K562 (cell line): ENCODE results near the gene RAB43. TPM values are rescaled to one million over a fixed set of nuclear protein-coding genes. Genes with fewer than 3 reads are reported as not detected.

Experiments
- ARNT ChIP-seq, 2 experiments: fragments of 450-650 bp; IDR thresholded peaks; 2 replicates each; pipeline ENCODE4 v1.6.1; 2016; ENCODE audit warnings: mild to moderate bottlenecking in 1 of 2
- BACH1 ChIP-seq: fragments of 200-800 bp; sonication (Bioruptor generic); IDR thresholded peaks from 2 replicates; pipeline ENCODE4 v1.6.1; 2016; ENCODE audit warnings: missing genetic modification characterization, missing compliant biosample characterization
- CHAMP1 ChIP-seq: fragments of 450-650 bp; IDR thresholded peaks from 2 replicates; pipeline ENCODE4 v1.6.1; 2016; ENCODE audit warnings: mild to moderate bottlenecking
- CREB1 ChIP-seq, 2 experiments: sonication (generic) in 1 of 2; formaldehyde crosslinking in 1 of 2; IDR thresholded peaks; 2 replicates each; pipeline versions ENCODE4 v1.6.1 to v1.8.0; 2012 to 2022; ENCODE audit warnings: inconsistent platforms in 1 of 2, mild to moderate bottlenecking in 1 of 2, missing genetic modification reagents in 1 of 2, moderate library complexity in 1 of 2
- CXXC5 ChIP-seq: fragments of 250-450 bp; sonication (Bioruptor Pico); IDR thresholded peaks from 2 replicates; pipeline ENCODE4 v1.8.0; 2022; ENCODE audit warnings: inconsistent platforms, mild to moderate bottlenecking, moderate library complexity
- FOXM1 ChIP-seq, 2 experiments: fragments of 450-650 bp in 1 of 2; sonication (generic) in 1 of 2; formaldehyde crosslinking in 1 of 2; IDR thresholded peaks; 2 replicates each; pipeline versions ENCODE4 v1.6.1 to v1.9.0; 2017 to 2022; ENCODE audit warnings: low read depth in 2 of 2, mild to moderate bottlenecking in 2 of 2, missing genetic modification reagents in 1 of 2, moderate library complexity in 1 of 2
- HDAC1 ChIP-seq, 2 experiments: fragments of 450-650 bp; IDR thresholded peaks; 2 replicates each; pipeline ENCODE4 v1.6.1; 2016 to 2017; ENCODE audit warnings: inconsistent platforms in 1 of 2, mild to moderate bottlenecking in 1 of 2, moderate library complexity in 1 of 2
- LCOR ChIP-seq: sonication (generic); formaldehyde crosslinking; IDR thresholded peaks from 2 replicates; pipeline ENCODE4 v1.8.0; 2022; ENCODE audit warnings: mild to moderate bottlenecking, missing genetic modification reagents
- MCM3 ChIP-seq: fragments of 450-650 bp; IDR thresholded peaks from 2 replicates; pipeline ENCODE4 v1.6.1; 2016
- MXI1 ChIP-seq: IDR thresholded peaks from 2 replicates; pipeline ENCODE4 v1.6.1; 2011; ENCODE audit warnings: low read depth, mild to moderate bottlenecking, improper control_type of control experiment, low read length
- PPARD ChIP-seq: fragments of 250-450 bp; sonication (Bioruptor Pico); IDR thresholded peaks from 2 replicates; pipeline ENCODE4 v1.8.0; 2022; ENCODE audit warnings: inconsistent platforms, mild to moderate bottlenecking, moderate library complexity
- PRPF4 ChIP-seq: fragments of 200-400 bp; formaldehyde crosslinking; IDR thresholded peaks from one replicate; pipeline ENCODE4 v1.6.1; 2017; ENCODE audit warnings: low read length, low read depth, mild to moderate bottlenecking; ENCODE audit not compliant: insufficient read depth, poor library complexity, severe bottlenecking
- TBP ChIP-seq: optimal IDR thresholded peaks from 2 replicates; pipeline ENCODE3; 2011; ENCODE audit warnings: low read depth, low read length, improper control_type of control experiment
- TEAD1 ChIP-seq, 2 experiments: fragments of 450-650 bp in 1 of 2; sonication (generic) in 1 of 2; formaldehyde crosslinking; IDR thresholded peaks; 2 replicates each; pipeline versions ENCODE4 v1.4.0 to v1.8.0; 2020 to 2022; ENCODE audit warnings: mild to moderate bottlenecking in 2 of 2, missing genetic modification reagents in 1 of 2
- TSHZ1 ChIP-seq: fragments of 250-450 bp; sonication (Bioruptor Pico); IDR thresholded peaks from 2 replicates; pipeline ENCODE4 v1.4.0; 2020; ENCODE audit warnings: mild to moderate bottlenecking, moderate library complexity
- ZMIZ1 ChIP-seq, 2 experiments: fragments of 150-350 bp in 1 of 2; IDR thresholded peaks; 2 replicates each; pipeline ENCODE4 v1.6.1; 2012 to 2016; ENCODE audit warnings: low read depth in 2 of 2, low read length in 2 of 2, mild to moderate bottlenecking in 1 of 2, moderate library complexity in 1 of 2
- ZNF282 ChIP-seq: sonication (generic); formaldehyde crosslinking; IDR thresholded peaks from 2 replicates; pipeline ENCODE4 v1.8.1; 2023; ENCODE audit warnings: missing genetic modification reagents
- ZNF347 ChIP-seq: fragments of 450-650 bp; formaldehyde crosslinking; IDR thresholded peaks from 2 replicates; pipeline ENCODE4 v1.4.0; 2020; ENCODE audit warnings: low read depth, mild to moderate bottlenecking, moderate library complexity
- ZNF444 ChIP-seq: fragments of 250-450 bp; sonication (Bioruptor Pico); IDR thresholded peaks from 2 replicates; pipeline ENCODE4 v1.4.0; 2020; ENCODE audit warnings: mild to moderate bottlenecking, moderate library complexity
- polyA plus RNA-seq, 8 experiments: library from polyadenylated mRNA; depleted of rRNA in 4 of 8; stranded (reverse) in 5 of 8; unstranded in 3 of 8; fragments of >200 nt; fragmentation: Nextera tagmentation in 2 of 8; fragmentation: Illumina TruSeq in 1 of 8; extraction: Ambion mirVana in 2 of 8; extraction: Trizol in 1 of 8; gene quantifications; 2 replicates each; pipeline versions ENCODE4 v1.2.1 to v1.2.3, GENCODE V29; 2011 to 2014; ENCODE audit warnings: inconsistent platforms in 1 of 8, missing spikeins in 1 of 8
- total RNA-seq, 7 experiments: library from RNA; depleted of rRNA in 6 of 7; stranded (reverse); fragments of >200 nt in 6 of 7; fragmentation: Illumina TruSeq in 2 of 7; extraction: Trizol in 2 of 7; gene quantifications; 2 replicates each; pipeline versions ENCODE4 v1.2.1 to v1.2.3, GENCODE V29; 2011 to 2021; ENCODE audit warnings: low replicate concordance in 1 of 7

The RAB43 gene
- total and polyA plus RNA-seq, 9 of the 15 experiments (the other 6 are each of a cell fraction or from before 2014, with no cell fraction given) = 0.04 to 6.8 (median 1.7) TPM; not detected in 2

GRCh38 chr3:129054605-129055104 lies 66.9 kb downstream of the RAB43 start (continued):
- TF ChIP-seq TSHZ1 (CRISPR knock-in tag) (no peak), HDAC1 (IDR thresholded peaks at IDR 0.05) (peak in 1 of 2 experiments; percentile 89; a peak in 2 of 4 replicates), ZNF282 (CRISPR knock-in tag) (no peak), CREB1 (IDR thresholded peaks at IDR 0.05) (peak; percentile 48; the same call in 1 of the 2 replicates), CREB1 (CRISPR knock-in tag; IDR thresholded peaks at IDR 0.05) (no peak), FOXM1 (IDR thresholded peaks at IDR 0.05; ENCODE audit: low read depth) (peak; percentile 93), FOXM1 (CRISPR knock-in tag; IDR thresholded peaks at IDR 0.05; ENCODE audit: low read depth) (no peak), CXXC5 (CRISPR knock-in tag) (peak; percentile 14; the same call in 1 of the 2 replicates), MXI1 (peak; percentile 74; the same call in 1 of the 2 replicates), CHAMP1 (peak; percentile 62; the same call in 1 of the 2 replicates), ZNF444 (no peak), BACH1 (no peak), ZMIZ1 (IDR thresholded peaks at IDR 0.05; ENCODE audit: low read depth in 2 of 2, low read length in 2 of 2) (peak in 1 of 2 experiments; percentile 92; a peak in 2 of 4 replicates), PPARD (CRISPR knock-in tag) (no peak), LCOR (CRISPR knock-in tag) (peak; percentile 47; the same call in 1 of the 2 replicates), PRPF4 (no peak), ARNT (IDR thresholded peaks at IDR 0.05) (peak in 1 of 2 experiments; percentile 63; a peak in 1 of 4 replicates), TBP (no peak), MCM3 (no peak), ZNF347 (CRISPR knock-in tag) (no peak), TEAD1 (CRISPR knock-in tag; IDR thresholded peaks at IDR 0.05) (peak; percentile 38 to 59; a peak in 1 of 4 replicates)
